Calu3 (cell line): ENCODE data around the gene ASAP2. TPM values are rescaled to one million over a fixed set of nuclear protein-coding genes. Genes with fewer than 3 reads are reported as not detected.
"Not testable (repeated sequence)": the region's sequence is repeated elsewhere in the genome, so short reads cannot be mapped to it uniquely, and the experiment has no call there.

Source experiments
- BruUV-seq: library from RNA; stranded (reverse); fragments of 400-500 nt; replicated peaks from 2 replicates; lab custom pipeline; 2021; lab: Mats Ljungman, UMichigan
- CTCF ChIA-PET: fragments of 300-600 bp; sonication (Branson Sonifier 250); formaldehyde crosslinking; loops from one replicate; lab custom pipeline; 2022; ENCODE audit warnings: antibody characterized with exemption; lab: Charles Lee
- DNase-seq: peaks from one replicate; pipeline ENCODE4 v3.0.0; 2022
- H3K27ac Mint-ChIP-seq: one replicate; pipeline ENCODE4 v1.8.0; 2022; ENCODE audit warnings: mixed read lengths; ENCODE audit not compliant: unreplicated experiment
- H3K27me3 Mint-ChIP-seq: one replicate; pipeline ENCODE4 v1.8.0; 2022; ENCODE audit warnings: mixed read lengths; ENCODE audit not compliant: unreplicated experiment
- H3K36me3 Mint-ChIP-seq: one replicate; pipeline ENCODE4 v1.8.0; 2022; ENCODE audit warnings: mild to moderate bottlenecking, moderate library complexity, mixed read lengths; ENCODE audit not compliant: insufficient read depth, unreplicated experiment
- H3K4me1 Mint-ChIP-seq: one replicate; pipeline ENCODE4 v1.8.0; 2022; ENCODE audit warnings: mild to moderate bottlenecking, low read depth, mixed read lengths; ENCODE audit not compliant: unreplicated experiment
- H3K4me3 Mint-ChIP-seq: one replicate; pipeline ENCODE4 v1.8.0; 2022; ENCODE audit warnings: mild to moderate bottlenecking, low read depth, moderate library complexity, mixed read lengths; ENCODE audit not compliant: unreplicated experiment
- H3K9me3 Mint-ChIP-seq: one replicate; pipeline ENCODE4 v1.8.0; 2022; ENCODE audit warnings: low read depth, mixed read lengths; ENCODE audit not compliant: unreplicated experiment
- CTCF ChIP-seq: fragments of 200-600 bp; IDR thresholded peaks from one replicate; pipeline ENCODE4 v1.8.0; 2022; ENCODE audit warnings: antibody characterized with exemption; ENCODE audit not compliant: unreplicated experiment
- intact Hi-C: fragments of 100-400 bp; cut with micrococcal nuclease; formaldehyde crosslinking; loops from one replicate; pipeline ENCODE4 v1.10.0; 2022; ENCODE audit not compliant: unreplicated experiment
- total RNA-seq: library from RNA; stranded (reverse); gene quantifications from 2 replicates; pipeline ENCODE4 v1.2.3, GENCODE V29; 2022

Gene ASAP2
- total RNA-seq, 1 experiment from 2014 or later: 78.6 TPM

- Mint-ChIP-seq H3K27me3 (no peaks in the 10 kb centered on the region), H3K27ac (no peak overlapping the region), H3K9me3 (no peaks in the 10 kb centered on the region), H3K4me1 (peaks cover 50% of the 10 kb centered on the region), H3K36me3 (peaks cover 10% of the 10 kb centered on the region), H3K4me3 (no peak overlapping the region)
- CTCF ChIA-PET: no interaction called here
- DNase-seq: no peak
- intact Hi-C loops: no loop called here
- no TSS peak for BruUV-seq
- TF ChIP-seq CTCF: no peak
Observed at GRCh38 chr2:9264301-9264700, 57.7 kb downstream of the ASAP2 start.

GRCh38 chr2:9266711-9267110 is 60.1 kb downstream of the ASAP2 start:
- CTCF ChIA-PET: no interaction called here
- Mint-ChIP-seq H3K4me1 (peaks cover 46% of the 10 kb centered on the region), H3K27ac (no peak overlapping the region), H3K9me3 (peaks cover 2% of the 10 kb centered on the region), H3K27me3 (no peaks in the 10 kb centered on the region), H3K36me3 (no peaks in the 10 kb centered on the region), H3K4me3 (no peak overlapping the region)
- intact Hi-C loops: no loop called here
- DNase-seq: no peak
- TF ChIP-seq CTCF: no peak
- no TSS peak for BruUV-seq

GRCh38 chr2:9267286-9267685 is 60.7 kb downstream of the ASAP2 start:
- BruUV-seq, DNase-seq, H3K36me3 Mint-ChIP-seq, CTCF ChIA-PET, H3K27me3 Mint-ChIP-seq, H3K27ac Mint-ChIP-seq, H3K9me3 Mint-ChIP-seq, intact Hi-C loops, H3K4me3 Mint-ChIP-seq: not testable (repeated sequence)
- H3K4me1 Mint-ChIP-seq: peaks cover 52% of the 10 kb centered on the region

GRCh38 chr2:9268301-9269080 is 61.9 kb downstream of the ASAP2 start:
- peaks cover 7% of the 10 kb centered on the region for H3K9me3 Mint-ChIP-seq
- TF ChIP-seq CTCF: no peak
- H3K27me3 Mint-ChIP-seq: no peaks in the 10 kb centered on the region
- intact Hi-C loops: no loop called here
- CTCF ChIA-PET: no interaction called here
- H3K4me3 Mint-ChIP-seq: no peak overlapping the region
- BruUV-seq: no TSS peak
- peaks cover 15% of the 10 kb centered on the region for H3K36me3 Mint-ChIP-seq
- no peak overlapping the region for H3K27ac Mint-ChIP-seq
- no peak for DNase-seq
- H3K4me1 Mint-ChIP-seq: peaks cover 54% of the 10 kb centered on the region

GRCh38 chr2:9269295-9269694 is 62.7 kb downstream of the ASAP2 start:
- H3K36me3 Mint-ChIP-seq: peaks cover 19% of the 10 kb centered on the region
- no peaks in the 10 kb centered on the region for H3K27me3 Mint-ChIP-seq
- no peak overlapping the region for H3K4me3 Mint-ChIP-seq
- CTCF ChIA-PET: interaction anchor here (1.4 to 1.5 kb wide), 2 partner anchors 8 to 126 kb away, joined by 3 read pairs; no protein-coding TSS in a partner anchor
- H3K27ac Mint-ChIP-seq: no peak overlapping the region
- H3K4me1 Mint-ChIP-seq: peaks cover 56% of the 10 kb centered on the region
- BruUV-seq: no TSS peak
- DNase-seq: no peak
- peaks cover 7% of the 10 kb centered on the region for H3K9me3 Mint-ChIP-seq
- intact Hi-C loops: no loop called here
- no peak for TF ChIP-seq CTCF
